ENCODE data around the gene ATG101. TPM values are rescaled to one million over a fixed set of nuclear protein-coding genes. Genes with fewer than 3 reads are reported as not detected.
A peak's percentile ranks its signal among the peaks of the same experiment; 100 is the strongest.

The ATG101 gene
- total RNA-seq, 2 donors from 2014 or later, result 43.0 to 46.6 TPM

- H3K9me3 ChIP-seq, result no peaks in the 10 kb centered on the region
- H3K27ac ChIP-seq, result peak overlapping the region; percentile 96 to 100
- TF ChIP-seq CTCF (IDR thresholded peaks at IDR 0.05), result no peak
- H3K4me3 ChIP-seq, result peak overlapping the region; percentile 68
- H3K36me3 ChIP-seq, result no peaks in the 10 kb centered on the region
- no peaks in the 10 kb centered on the region for H3K27me3 ChIP-seq (replicated peaks; ENCODE audit: insufficient read depth)
- no peak for ATAC-seq (ENCODE audit: insufficient number of reproducible peaks, low FRiP score, low read depth)
- H3K4me1 ChIP-seq (ENCODE audit: control insufficient read depth in 1 of 2, low read depth in 2 of 2), result peaks cover 51 to 71% of the 10 kb centered on the region in 2 donors
- DNase-seq (ENCODE audit: low spot score), result no peak
Measured at GRCh38 chr12:52042706-52043385, 26.9 kb upstream of the ATG101 start.

DNA sequence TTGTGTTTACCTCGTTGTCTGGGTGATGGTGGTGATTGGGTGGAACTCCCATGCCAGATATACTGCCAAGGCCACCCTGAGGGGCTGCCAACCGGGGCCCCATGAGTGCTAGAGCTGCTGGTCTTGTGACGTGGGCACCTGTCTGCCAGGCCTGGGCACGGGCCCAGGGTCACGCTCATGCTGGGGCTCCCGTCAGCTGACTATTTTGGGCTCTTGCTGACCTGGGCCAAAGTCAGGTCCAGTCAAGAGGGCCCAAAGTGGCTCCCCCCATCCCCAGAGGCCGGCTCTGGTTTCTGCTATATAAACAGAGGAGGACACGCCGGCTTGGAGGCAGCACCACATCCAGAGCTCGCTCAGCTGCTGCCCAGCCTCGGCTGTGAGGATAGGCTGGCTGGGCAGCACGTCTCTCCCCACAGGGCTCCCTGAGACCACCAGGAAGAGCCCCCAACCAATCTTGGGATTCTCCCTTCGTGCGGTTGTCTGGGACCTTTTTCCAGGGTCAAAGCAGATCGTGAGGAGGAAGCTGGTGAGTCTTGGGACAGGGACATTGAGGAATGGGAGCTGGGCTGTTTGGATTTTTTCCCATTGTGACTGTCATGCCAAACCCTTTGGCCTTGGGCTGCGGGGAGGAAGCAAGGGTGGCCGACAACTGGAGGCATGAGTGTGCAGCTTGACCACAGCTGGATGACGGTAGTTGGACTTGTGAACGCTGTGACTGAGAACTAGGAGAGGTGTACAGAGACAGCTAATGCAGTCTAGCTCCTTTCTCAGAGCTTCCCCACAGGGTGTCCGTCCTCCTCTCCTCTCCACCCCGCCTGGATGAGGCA, 26.2 kb upstream of the ATG101 start:
- Histone ChIP-seq H3K9me3 (no peaks in the 10 kb centered on the region), H3K27me3 (replicated peaks; ENCODE audit: insufficient read depth) (no peaks in the 10 kb centered on the region), H3K36me3 (no peaks in the 10 kb centered on the region), H3K4me3 (peak overlapping the region; percentile 68), H3K4me1 (ENCODE audit: control insufficient read depth in 1 of 2, low read depth in 2 of 2) (peaks cover 49 to 64% of the 10 kb centered on the region in 2 donors), H3K27ac (peak overlapping the region; percentile 96 to 100)
- ATAC-seq (ENCODE audit: insufficient number of reproducible peaks, low FRiP score, low read depth) (peak; percentile 63), DNase-seq (ENCODE audit: low spot score) (peak; percentile 58)
- no peak for TF ChIP-seq CTCF (IDR thresholded peaks at IDR 0.05)

GRCh38 chr12:52044292-52044983, 25.3 kb upstream of the ATG101 start:
- Histone ChIP-seq H3K27me3 (replicated peaks; ENCODE audit: insufficient read depth) (no peaks in the 10 kb centered on the region), H3K4me3 (peak overlapping the region; percentile 68), H3K36me3 (no peaks in the 10 kb centered on the region), H3K27ac (peak overlapping the region; percentile 96 to 100), H3K4me1 (ENCODE audit: control insufficient read depth in 1 of 2, low read depth in 2 of 2) (peaks cover 43 to 59% of the 10 kb centered on the region in 2 donors), H3K9me3 (no peaks in the 10 kb centered on the region)
- no peak for DNase-seq (ENCODE audit: low spot score)
- no peak for TF ChIP-seq CTCF (IDR thresholded peaks at IDR 0.05)
- ATAC-seq (ENCODE audit: insufficient number of reproducible peaks, low FRiP score, low read depth), result peak; percentile 58

DNA sequence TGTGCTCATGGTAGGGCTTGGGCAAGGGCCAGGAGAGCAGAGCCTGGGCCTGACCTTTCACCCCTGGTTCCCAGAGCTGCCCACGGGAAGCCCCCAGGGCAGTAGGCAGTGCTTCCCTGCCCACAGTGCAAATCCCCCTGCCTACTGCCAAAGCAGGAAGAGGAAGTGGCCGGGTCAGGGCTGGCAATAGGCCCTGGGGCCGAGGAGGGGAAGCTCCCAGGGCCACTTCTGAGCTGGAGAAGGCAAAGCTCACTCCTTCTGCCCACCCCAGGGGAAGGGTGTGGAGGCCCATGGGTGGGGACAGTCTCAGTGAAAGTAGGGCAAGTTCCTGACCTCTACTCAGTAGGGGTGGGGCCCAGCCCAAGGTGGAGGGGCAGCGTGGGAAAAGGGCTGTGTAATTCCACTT, 24.0 kb upstream of the ATG101 start:
- ATAC-seq (ENCODE audit: insufficient number of reproducible peaks, low FRiP score, low read depth) (no peak), DNase-seq (ENCODE audit: low spot score) (no peak)
- Histone ChIP-seq H3K27ac (peak overlapping the region in 1 of 2 donors; percentile 100), H3K4me1 (ENCODE audit: control insufficient read depth in 1 of 2, low read depth in 2 of 2) (peaks cover 50 to 72% of the 10 kb centered on the region in 2 donors), H3K36me3 (no peaks in the 10 kb centered on the region), H3K4me3 (no peak overlapping the region), H3K9me3 (no peaks in the 10 kb centered on the region), H3K27me3 (replicated peaks; ENCODE audit: insufficient read depth) (no peaks in the 10 kb centered on the region)
- TF ChIP-seq CTCF (IDR thresholded peaks at IDR 0.05), result no peak

- H3K4me1 ChIP-seq (ENCODE audit: control insufficient read depth in 1 of 2, low read depth in 2 of 2), result peaks cover 43 to 63% of the 10 kb centered on the region in 2 donors
- no peaks in the 10 kb centered on the region for H3K27me3 ChIP-seq (replicated peaks; ENCODE audit: insufficient read depth)
- no peak for ATAC-seq (ENCODE audit: insufficient number of reproducible peaks, low FRiP score, low read depth)
- H3K36me3 ChIP-seq, result no peaks in the 10 kb centered on the region
- no peak for TF ChIP-seq CTCF (IDR thresholded peaks at IDR 0.05)
- no peaks in the 10 kb centered on the region for H3K9me3 ChIP-seq
- H3K4me3 ChIP-seq, result no peak overlapping the region
- no peak for DNase-seq (ENCODE audit: low spot score)
- H3K27ac ChIP-seq, result no peak overlapping the region
Measured at GRCh38 chr12:52046859-52047258, 22.9 kb upstream of the ATG101 start.

Data from thoracic aorta (tissue), 2 donors.